IMR-90 (cell line): Measurements from ENCODE around the gene SEPTIN8.

Source experiments
- BHLHE40 ChIP-seq: fragments of 150-350 bp; IDR thresholded peaks from 2 replicates; pipeline ENCODE4 v1.6.1; 2016; ENCODE audit warnings: mild to moderate bottlenecking, low read depth, low read length
- CEBPB ChIP-seq: IDR thresholded peaks from 2 replicates; pipeline ENCODE4 v1.6.1; 2012; ENCODE audit warnings: low read depth, low read length, improper control_type of control experiment
- CHD1 ChIP-seq: IDR thresholded peaks from 2 replicates; pipeline ENCODE4 v1.6.1; 2012; ENCODE audit warnings: low read depth, low read length, improper control_type of control experiment
- MAZ ChIP-seq: IDR thresholded peaks from 2 replicates; pipeline ENCODE4 v1.6.1; 2012; ENCODE audit warnings: low read depth, mild to moderate bottlenecking, low read length, improper control_type of control experiment, moderate library complexity, borderline replicate concordance
- MXI1 ChIP-seq: IDR thresholded peaks from 2 replicates; pipeline ENCODE4 v1.6.1; 2012; ENCODE audit warnings: low read depth, mild to moderate bottlenecking, low read length, moderate library complexity, borderline replicate concordance
- POLR2A ChIP-seq: IDR thresholded peaks from 2 replicates; pipeline ENCODE4 v1.6.1; 2012; ENCODE audit warnings: mild to moderate bottlenecking, low read depth, low read length
- RAD21 ChIP-seq: IDR thresholded peaks from 2 replicates; pipeline ENCODE4 v1.6.1; 2012; ENCODE audit warnings: low read length, improper control_type of control experiment
- RCOR1 ChIP-seq: IDR thresholded peaks from 2 replicates; pipeline ENCODE4 v1.6.1; 2012; ENCODE audit warnings: mild to moderate bottlenecking, low read length, improper control_type of control experiment; ENCODE audit not compliant: insufficient replicate concordance
- SMC3 ChIP-seq: fragments of 150-350 bp; IDR thresholded peaks from 2 replicates; pipeline ENCODE4 v1.6.1; 2016; ENCODE audit warnings: low read depth, mild to moderate bottlenecking, antibody characterized with exemption, low read length, moderate library complexity
- TF ChIP-seq, protein P1 (sequence below): fragments of 150-350 bp; IDR thresholded peaks from 2 replicates; pipeline ENCODE4 v1.6.1; 2017; ENCODE audit warnings: mild to moderate bottlenecking, antibody characterized with exemption, low read length, low read depth
- TF ChIP-seq, protein P2 (sequence below): conservative IDR thresholded peaks from 2 replicates; pipeline ENCODE4 v1.5.1; 2012; ENCODE audit warnings: mild to moderate bottlenecking, low read depth, low read length, improper control_type of control experiment

DNA sequence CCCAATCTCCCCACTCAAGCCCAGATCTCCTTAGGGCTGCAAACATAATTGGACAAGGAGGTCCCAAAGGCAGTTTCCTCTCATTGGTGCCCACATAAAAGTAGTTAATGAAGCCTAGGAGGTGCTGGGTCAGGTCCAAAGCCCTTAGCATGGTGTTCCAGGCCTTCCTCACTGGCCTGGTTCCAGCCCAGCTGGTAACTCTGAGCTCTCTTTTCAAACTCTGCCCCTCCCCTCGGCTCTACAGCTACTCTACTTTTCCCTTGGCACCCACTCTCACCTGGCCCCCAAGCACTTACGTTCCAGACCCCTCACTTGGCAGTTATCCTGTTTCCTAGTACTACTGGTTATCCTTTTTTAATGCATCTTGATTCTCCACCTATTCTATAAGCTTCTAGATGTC is 9.9 kb downstream of the SEPTIN8 start:
- TF ChIP-seq, protein P1, sequence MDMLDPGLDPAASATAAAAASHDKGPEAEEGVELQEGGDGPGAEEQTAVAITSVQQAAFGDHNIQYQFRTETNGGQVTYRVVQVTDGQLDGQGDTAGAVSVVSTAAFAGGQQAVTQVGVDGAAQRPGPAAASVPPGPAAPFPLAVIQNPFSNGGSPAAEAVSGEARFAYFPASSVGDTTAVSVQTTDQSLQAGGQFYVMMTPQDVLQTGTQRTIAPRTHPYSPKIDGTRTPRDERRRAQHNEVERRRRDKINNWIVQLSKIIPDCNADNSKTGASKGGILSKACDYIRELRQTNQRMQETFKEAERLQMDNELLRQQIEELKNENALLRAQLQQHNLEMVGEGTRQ: no peak
- TF ChIP-seq, protein P2, sequence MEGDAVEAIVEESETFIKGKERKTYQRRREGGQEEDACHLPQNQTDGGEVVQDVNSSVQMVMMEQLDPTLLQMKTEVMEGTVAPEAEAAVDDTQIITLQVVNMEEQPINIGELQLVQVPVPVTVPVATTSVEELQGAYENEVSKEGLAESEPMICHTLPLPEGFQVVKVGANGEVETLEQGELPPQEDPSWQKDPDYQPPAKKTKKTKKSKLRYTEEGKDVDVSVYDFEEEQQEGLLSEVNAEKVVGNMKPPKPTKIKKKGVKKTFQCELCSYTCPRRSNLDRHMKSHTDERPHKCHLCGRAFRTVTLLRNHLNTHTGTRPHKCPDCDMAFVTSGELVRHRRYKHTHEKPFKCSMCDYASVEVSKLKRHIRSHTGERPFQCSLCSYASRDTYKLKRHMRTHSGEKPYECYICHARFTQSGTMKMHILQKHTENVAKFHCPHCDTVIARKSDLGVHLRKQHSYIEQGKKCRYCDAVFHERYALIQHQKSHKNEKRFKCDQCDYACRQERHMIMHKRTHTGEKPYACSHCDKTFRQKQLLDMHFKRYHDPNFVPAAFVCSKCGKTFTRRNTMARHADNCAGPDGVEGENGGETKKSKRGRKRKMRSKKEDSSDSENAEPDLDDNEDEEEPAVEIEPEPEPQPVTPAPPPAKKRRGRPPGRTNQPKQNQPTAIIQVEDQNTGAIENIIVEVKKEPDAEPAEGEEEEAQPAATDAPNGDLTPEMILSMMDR: no peak
- TF ChIP-seq CHD1: no peak
- no peak for TF ChIP-seq POLR2A
- no peak for TF ChIP-seq CEBPB
- TF ChIP-seq BHLHE40: no peak
- no peak for TF ChIP-seq RAD21
- no peak for TF ChIP-seq SMC3
- no peak for TF ChIP-seq MAZ
- no peak for TF ChIP-seq RCOR1
- no peak for TF ChIP-seq MXI1
